T-helper 1 cell (primary cell): ENCODE data around the gene PHLDA2.

Experiments
- DNase-seq, 5 donors: peaks; one replicate each; pipeline ENCODE4 v3.0.0-alpha.2; 2012 to 2020

Gene PHLDA2

DNA sequence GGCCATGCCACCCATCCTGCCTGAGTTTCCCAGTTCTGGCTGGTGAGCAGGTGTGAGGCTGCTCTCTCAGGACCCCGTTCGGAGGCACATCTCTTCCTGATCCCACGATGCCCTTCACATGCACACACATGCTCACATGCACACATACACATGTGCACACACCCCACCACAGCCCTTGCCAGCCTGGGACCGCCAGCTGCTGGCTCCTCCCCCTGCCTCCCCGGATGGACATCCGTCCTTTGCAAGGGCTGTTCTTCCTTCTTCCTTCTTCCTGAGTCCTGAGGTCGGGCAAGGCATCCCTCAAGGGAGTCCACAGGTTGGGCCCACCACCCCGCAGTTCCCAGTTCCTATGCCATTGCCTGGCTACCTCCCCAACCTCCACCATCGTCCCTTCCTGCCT lies 33.2 kb downstream of the PHLDA2 start:
- DNase-seq: no peak

DNA sequence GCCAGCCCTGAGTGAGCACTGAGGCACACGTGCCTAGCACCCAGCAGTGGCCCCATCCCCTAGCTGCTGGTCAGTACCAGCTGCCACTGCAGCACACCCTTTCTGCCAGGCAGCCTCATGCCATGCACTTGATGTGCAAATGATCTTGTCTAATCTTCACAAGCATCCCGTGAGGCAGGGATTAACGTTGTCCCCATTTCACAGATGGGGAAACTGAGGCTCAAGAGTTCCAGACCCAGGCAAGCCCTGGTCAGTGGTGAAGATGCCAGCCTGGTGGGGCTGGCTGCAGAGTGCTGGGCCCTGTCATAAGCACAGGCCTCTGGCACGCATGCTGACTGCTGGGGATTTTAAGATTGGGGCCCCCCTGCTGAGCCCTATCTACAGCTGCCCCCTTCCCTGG lies 35.3 kb downstream of the PHLDA2 start:
- DNase-seq: no peak

DNA sequence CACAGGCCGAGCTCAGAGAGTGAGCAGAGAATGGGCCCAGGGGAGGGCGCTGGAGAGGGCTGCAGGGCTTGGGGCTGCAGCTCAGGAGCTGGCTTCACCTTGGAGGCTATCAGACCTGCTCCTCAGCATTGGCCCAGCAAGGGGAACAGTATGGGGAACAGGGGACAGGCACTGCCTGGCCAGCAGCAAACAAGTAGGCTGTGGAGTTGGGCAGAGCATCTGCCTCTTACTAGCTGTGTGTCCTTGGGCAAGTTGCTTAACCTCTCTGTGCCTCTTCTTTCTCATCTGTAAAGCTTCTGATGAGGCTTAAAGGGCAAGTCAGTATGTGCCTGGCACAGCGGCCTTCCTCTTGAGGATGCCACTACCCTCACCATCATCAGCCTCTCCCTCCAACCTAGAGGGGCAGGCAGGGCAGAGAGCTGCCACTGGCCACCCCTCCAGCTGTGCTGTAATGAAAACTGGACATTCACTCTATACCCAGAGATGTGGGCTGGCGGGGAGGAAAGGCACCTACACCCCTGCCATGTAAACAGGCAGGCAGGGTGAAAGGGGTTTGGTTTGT lies 36.2 kb downstream of the PHLDA2 start:
- peak in 1 of 5 donors; percentile 73 for DNase-seq

DNA sequence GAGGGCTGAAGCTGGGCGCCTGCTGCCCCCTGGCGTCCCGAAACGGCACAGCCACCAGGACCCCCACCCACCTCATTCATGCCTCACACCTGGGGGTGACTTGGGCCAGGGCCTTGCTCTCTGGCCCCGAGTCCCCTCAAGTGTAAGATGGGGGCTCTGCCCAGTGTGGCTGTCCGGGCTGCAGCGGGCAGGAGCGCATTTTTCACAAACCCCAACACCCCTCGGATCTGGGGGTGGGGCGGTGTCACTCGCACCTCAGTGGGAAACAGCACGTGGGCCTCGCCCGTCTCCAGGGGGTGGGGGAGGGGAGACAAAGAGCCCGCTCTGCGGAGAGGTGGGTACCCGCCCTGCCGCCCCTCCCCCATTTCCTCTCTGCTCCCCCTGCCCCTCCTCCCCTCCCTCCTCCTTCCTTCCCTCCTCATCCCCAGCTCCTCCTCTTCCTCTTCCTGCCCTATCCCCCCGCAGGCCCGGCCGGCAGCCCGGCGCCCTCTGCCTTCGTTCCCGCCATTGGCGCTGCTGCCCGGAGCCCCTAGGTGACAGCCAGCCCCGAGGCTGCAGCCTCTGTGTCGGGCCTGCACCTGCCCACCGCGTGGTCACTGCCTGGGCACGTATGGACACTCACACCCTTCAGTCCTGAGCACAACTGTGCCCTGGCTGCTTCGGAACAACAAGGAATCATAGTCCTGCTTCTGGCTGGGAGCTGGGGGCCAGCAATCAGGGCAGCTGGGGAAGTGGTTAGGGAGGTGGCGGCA lies 36.8 kb downstream of the PHLDA2 start:
- DNase-seq: peak in 4 of 5 donors; percentile 34 to 78 (median 49)

DNA sequence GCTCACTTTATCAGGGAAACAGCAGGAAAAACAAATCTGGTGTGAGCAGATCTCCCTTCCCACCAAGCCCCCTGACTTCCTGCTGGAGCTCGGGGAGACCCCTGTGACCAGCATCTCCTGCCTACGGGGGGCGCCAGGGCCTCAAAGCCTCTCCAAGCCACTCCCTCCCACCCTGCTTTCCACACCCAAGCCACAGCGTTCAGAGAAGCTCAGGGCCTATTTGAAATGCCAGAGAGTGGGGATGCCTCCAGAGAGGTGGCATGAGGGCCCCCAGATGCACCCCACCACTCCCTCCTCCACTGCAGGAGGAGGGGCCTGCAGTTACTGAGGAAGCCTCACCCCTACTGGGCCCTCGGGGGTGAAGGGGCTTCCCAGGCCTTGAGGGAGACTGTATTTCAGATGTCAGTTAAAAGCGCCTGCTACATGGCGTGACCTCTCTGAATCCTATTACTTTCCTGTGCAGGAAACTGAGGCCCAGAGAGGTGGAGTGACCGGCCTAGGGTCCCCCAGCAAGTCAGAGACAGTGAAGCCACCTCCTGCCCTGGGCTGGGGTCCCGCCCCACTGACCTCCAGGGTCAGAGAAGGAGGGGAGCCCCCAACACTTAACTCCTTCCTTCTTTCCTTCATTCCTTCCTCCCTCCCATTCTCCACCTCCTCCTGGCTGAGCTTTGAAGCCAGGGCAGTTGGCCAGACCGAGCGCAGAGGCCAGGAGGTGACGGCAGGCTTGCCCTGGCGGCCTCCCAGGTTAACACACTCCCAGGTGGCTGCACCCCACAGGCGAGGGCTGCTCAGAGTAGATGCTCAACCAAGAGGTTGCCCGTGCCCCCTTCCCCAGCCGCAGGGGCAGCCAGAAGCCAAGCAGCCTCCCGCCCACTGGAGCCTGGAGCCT lies 37.6 kb downstream of the PHLDA2 start:
- DNase-seq: no peak

DNA sequence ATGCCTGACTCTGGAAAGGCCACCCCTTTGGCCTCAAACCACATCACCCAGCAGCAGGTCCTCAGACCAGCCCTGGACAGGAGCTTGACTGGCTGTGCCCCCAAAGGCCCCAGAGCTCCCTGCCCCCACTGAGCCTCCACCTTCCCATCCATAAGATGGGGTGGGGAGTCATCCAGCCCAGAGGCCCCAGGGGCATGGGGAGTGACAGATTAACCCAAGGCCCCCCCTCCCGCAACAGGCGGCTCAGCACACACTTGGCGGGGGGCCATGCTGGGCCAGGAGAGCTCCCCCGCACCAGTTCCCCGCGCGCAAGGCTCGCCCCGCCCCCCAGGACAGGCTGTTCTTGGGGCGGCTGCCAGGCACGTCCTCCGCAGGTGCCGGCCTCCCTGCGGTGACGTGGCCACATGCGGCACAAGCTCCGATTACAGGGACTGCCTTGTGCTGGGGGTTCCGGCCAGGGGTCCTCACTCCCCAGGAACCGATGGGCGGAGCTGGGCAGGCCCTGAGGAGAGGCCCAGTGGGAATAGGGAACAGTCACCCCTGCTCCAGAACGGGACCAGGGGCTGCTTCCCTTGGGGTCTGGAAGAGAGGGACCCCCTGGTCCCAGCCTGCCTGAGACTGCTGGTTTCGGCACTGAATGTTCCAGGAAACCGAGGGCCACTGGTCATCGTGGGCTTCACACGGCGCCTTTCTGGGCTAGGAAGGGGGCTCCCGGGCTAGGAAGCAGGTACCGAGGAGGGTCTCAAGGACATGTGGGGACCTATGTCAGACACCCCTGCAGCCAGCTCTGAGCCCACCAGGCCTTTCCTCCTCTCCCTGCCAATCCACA lies 38.5 kb downstream of the PHLDA2 start:
- no peak for DNase-seq

DNA sequence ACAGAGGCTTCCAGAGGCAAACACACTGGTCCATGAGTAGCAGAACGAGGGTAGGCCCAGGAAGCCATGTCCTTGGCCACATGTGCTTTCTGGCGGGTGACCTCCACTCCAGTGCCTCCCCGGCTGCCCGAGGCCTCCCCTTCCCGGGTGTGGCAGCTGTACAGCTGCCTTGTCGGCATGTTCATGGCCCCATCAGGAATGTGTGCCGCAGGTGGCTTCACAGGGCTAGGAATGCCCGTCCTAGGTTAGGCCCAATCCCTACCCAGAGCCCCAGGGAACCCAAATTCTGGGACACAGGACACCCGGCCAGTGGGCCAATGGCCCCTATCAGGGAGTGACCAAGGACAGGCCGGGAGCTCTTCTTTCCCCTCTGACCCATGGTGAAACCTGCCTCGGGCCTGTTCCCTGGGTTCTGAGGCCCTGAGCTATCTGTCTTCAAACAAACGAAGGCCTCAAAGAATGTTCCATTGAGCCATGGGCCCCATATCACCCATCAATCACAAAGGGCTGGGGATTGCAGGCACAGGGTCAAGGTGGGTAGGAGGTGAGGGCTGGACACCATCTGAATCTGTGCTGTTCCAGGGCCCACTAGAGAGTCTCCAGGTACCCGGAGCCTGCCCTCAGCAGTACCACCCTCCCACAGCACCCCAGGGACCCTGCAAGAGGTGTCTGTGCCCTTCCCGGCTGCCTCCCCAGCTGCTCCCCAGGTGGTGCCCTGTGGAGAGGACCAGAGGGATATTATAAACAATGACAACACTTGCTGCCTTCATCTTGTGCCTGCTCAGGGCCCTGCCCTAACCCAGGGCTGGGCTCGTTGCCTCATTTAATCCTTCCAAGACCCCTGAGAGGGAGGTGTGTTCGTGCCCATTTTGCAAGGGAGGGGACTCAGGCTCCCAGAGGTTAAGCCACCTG lies 39.6 kb downstream of the PHLDA2 start:
- DNase-seq: no peak

DNA sequence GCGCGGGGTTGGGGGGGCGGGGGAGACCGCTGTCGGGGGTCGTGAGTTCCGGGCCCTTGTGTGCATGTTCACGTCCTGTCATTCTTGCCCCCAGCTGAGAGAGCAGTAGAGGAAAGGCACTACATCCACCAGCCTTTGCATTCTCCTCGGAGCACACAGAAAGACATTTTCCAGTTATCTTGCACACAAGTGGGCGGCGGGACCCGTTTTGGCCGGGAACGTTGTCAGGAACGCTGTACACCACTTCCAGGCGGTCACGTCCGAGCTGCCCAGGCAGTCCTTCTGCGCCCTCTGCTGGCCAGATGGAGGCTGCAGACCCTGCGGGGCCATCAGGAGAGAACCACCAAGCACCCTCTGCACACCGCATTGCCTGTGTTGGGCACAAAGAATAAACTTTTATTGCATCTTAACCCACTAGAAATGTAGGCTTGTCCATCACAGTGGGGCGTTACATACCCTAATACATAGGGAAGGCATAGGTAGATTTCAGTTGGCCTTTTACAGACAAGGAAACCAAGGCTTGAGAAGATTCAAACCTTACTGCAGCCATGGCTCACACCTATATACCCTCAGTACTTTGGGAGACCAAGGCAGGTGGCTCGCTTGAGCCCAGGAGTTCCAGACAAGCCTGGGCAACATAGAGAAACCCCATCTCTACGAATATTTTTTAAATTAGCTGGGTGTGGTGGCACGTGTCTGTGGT lies 40.8 kb downstream of the PHLDA2 start:
- DNase-seq: peak; percentile 66 to 80 (median 75)

DNA sequence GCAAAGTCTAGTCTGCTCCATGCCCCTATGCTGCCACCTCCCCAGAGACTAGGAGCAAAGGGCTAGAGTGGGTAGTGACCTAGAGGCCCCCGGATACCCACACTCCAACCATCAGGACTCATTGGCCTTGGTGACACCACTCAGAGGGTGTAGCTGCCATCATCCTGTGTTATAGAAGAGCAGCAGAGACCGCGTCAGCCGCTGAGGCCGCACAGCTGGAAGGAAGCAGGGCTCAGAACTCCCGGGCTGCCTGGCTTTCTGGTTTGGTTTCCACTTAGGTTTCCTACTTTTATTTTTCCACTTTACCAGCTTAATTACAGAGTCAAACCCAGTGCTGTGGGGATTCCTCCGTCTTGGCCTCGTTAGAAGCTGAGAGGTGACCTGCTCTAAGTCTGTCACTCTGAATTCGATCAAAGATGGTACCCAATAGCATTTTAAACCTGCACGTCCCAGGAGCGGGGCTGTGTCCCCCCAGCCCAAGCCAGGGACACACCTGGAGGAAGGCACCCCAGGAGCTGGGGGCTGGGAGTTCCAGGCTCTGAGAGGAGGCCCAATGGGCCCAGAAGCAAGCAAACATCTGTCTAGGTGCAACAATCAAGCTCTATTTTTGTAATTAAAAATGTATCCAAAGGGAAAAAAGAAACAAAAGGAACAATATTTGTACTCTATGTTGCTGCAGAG lies 41.6 kb downstream of the PHLDA2 start:
- DNase-seq: no peak

DNA sequence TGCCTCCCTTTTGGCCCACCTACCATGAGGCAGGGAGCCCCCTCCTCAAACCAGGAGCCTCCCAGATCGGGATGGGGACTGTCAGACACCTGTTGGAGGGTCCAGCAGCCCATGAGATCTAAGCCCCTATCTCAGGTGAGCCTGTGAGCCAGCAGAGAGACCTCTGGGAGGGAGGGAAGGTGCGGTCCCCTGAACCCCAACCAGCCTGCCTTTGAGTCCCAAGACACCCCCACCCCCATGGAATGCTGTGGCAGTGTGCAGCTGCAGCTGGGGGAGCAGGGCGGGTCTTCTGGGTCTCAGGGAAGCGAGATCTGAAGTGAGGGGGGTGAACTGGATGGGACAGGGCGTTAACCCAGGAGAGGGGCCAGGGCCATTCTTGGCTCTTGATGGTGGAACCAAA lies 42.3 kb downstream of the PHLDA2 start:
- DNase-seq: no peak

DNA sequence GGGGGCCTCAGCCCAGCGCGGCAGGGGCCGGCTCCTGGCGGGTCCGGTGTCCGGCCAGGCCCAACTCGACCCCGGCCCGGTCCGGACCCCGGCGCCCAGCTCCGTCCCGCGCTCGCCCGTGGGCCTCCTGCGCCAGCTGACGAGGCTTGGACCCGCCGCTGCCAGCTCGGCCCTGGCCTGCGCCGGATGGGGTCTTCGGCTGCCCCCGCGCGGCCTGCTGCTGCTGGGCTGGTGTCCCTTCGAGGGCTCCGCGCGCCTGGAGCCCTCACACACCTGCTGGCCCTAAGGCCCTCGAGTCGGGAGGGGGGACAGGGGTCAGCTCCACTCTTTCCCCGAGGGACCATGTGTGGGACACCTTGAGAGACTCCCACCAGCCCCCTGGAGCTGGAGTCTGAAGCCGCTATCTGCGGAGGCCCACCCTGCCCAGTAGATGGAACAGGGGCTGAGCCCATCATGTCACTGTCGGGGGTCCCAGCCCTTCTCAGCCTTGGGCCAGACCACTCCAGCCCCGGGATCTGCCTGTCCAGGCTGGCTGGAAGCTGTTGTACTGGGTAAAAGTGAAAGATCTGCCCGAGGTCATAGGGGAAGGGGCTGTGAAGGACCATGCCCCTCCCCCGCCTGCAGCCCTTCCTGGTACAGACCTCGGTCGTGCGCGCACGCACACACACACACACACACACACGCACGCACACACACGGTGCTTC lies 42.9 kb downstream of the PHLDA2 start:
- DNase-seq: peak in 1 of 5 donors; percentile 26

DNA sequence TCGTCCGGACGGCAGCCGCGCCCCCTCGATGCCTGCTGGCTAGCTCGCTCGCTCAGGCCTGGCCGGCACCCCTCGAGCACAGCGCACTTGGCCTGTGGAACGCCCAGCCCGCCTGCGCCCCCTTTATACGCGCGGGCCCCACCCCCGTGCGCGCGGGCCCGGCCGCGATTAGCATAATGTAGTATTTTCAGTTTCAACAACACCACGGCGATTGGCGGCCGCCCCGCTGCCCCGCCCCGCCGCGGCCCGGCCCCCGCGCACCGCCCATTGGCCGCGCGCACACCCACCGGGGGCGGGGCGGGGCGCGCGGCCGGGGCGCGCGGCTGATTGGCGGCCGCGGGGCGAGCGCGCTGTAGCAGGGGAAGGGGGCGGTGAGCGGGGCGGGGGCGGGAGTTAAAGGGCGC lies 43.5 kb downstream of the PHLDA2 start, which contains the start of gene CDKN1C:
TSS of gene CDKN1C (minus strand) at position 98 of the 404 bp plus-strand sequence. CDS start 319 bp downstream, outside the sequence.
- DNase-seq: peak; percentile 70 to 85 (median 72)

DNA sequence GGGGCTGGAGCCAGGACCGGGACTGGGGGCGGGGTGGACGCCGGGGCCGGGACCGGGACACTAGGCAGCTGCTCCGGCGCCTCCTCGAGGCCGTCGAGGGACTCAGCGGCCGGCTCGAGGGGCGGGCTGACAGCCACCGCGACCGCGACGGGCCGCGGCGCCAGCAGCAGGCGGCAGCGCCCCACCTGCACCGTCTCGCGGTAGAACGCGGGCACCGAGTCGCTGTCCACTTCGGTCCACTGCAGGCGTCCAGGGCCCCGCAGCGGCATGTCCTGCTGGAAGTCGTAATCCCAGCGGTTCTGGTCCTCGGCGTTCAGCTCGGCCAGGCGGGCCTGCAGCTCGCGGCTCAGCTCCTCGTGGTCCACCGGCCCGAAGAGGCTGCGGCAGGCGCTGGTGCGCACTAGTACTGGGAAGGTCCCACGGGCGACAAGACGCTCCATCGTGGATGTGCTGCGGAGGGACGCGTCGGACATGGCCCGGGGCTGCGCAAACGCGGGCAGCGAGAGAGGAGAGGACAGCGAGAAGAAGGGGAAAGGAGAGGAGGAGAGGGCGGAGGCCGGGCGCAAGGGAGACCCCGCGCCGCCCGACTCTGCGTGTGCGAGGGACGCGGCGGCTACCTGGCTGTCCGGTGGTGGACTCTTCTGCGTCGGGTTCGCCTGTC lies 44.1 kb downstream of the PHLDA2 start:
- peak in 2 of 5 donors; percentile 31 to 38 for DNase-seq

DNA sequence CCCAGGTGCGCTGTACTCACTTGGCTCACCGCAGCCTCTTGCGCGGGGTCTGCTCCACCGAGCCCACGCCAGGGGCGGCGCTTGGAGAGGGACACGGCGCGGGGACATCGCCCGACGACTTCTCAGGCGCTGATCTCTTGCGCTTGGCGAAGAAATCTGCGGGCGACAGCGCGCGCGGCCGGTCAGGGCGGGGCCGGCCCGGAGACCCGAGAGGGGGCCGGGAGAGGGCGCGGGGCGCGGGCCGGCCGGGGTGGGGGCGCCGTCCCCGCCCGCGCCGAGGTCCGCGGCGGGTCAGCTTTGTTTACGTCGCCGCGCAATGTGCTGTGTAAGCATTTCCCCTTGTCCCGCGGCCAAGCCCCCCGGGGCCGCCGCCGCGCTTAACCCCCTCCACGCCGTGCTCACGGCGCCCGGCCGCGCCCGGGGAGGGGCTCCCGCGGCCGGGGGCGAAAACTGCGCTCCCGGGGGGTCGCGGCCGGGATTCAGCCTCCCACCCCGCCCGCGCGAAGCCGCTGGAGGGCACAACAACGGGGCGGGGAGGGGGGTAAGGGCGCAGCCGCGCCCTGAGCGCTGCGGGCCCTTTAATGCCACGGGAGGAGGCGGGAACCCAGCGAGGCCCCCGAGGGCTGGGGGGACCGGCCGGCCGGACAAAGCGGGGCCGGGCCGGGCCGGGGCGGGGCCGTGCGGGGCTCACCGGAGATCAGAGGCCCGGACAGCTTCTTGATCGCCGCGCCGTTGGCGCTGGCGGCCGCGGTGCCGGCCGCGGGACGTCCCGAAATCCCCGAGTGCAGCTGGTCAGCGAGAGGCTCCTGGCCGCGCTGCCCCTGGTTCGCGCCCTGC lies 45.0 kb downstream of the PHLDA2 start:
- no peak for DNase-seq

DNA sequence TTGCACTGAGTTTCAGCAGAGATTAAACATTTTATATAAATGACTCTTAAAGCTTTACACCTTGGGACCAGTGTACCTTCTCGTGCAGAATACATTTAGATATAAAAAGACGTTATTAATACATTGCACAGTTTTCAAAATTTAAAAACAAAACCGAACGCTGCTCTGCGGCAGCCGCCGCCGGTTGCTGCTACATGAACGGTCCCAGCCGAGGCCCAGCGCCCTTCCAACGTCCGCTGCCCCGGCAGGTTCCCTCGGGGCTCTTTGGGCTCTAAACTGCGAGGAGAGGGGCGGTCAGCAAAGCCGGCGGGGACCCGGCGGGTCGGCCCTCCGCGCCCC lies 45.6 kb downstream of the PHLDA2 start:
- no peak for DNase-seq

DNA sequence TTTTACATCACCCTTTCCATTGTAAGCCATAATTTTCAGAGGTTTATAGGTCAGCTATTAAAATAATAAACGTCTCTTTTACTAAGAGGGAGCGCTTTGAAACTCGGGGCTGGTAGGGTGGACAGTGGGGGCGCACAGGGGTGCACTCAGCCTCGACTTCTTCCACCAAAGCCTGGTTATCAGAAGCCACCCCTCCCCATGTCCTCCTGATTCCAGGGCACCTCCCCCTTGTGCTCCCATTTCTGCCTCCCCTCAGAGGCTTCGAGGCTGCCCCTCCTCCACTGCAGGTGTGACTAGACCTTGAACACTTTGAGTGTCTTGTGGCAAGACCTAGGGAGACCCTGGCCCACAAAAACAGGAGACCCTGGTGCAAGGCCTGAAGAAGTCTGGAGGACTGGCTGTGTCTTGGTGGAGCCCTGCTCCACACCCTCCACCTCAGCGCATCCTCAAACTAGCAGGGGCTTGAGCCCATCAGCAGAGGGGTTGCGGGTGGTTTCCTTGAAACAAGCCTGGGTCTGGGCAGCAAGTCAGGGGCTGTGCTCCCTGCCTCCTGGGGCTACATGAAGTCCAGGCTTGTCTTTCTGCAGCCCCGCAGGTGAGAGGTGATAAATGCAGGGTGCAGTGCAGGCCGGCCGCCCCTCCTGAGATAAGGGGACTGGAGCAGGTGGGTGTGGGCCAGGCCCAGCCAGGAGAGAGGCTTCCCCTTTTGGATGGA lies 46.7 kb downstream of the PHLDA2 start:
- no peak for DNase-seq

DNA sequence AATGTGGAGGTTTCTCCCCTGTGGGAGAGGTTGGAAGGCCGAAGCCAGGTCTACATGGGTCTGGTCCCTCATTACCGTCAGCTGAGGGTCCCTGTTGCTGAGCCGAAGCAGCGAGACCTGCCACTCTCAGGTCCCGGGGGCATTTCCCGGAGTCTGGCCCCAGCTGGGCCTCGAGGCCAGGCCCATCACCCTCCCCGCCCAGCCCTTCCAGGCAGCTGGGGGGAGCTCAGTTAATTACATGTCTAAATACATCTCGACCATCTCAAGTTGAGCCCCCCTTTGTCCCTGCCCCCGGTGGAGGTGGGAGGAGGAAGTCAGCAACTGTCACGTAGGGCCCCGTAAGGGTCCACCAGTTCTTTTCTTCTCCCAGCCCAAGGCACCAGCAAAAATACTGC lies 47.2 kb downstream of the PHLDA2 start:
- no peak for DNase-seq
